ENCODE measurements around the gene ST3GAL4. TPM values are rescaled to one million over a fixed set of nuclear protein-coding genes. Genes with fewer than 3 reads are reported as not detected.

The ST3GAL4 gene
- total RNA-seq, 1 experiment from 2014 or later: 13.6 TPM

- H3K79me1 ChIP-seq (ENCODE audit: insufficient read depth, low read depth, low read length, poor library complexity, severe bottlenecking): no peaks in the 10 kb centered on the region
- WGBS (ENCODE audit: extremely low coverage, insufficient read length, low lambda C conversion rate): no CpG with 5 or more reads among the region's 52 CpGs
- no peak overlapping the region for H3K14ac ChIP-seq (ENCODE audit: insufficient read depth, low read length)
- no peak overlapping the region for H2AK5ac ChIP-seq (ENCODE audit: insufficient read length, low read length)
- H2BK15ac ChIP-seq (ENCODE audit: low read depth, low read length): no peak overlapping the region
- H4K91ac ChIP-seq (ENCODE audit: insufficient read length, low read depth, low read length): no peak overlapping the region
- no peak overlapping the region for H3K27ac ChIP-seq (ENCODE audit: insufficient read length, low read depth, low read length)
- H2AFZ ChIP-seq (ENCODE audit: low read length): no peak overlapping the region
- no peak overlapping the region for H2BK120ac ChIP-seq (ENCODE audit: low read depth, low read length, poor library complexity, severe bottlenecking)
- H3K9me3 ChIP-seq (ENCODE audit: control insufficient read depth, low read depth, low read length): no peaks in the 10 kb centered on the region
- H3K23ac ChIP-seq (ENCODE audit: insufficient read length, low read depth, low read length): no peak overlapping the region
- TF ChIP-seq CTCF (conservative IDR thresholded peaks at IDR 0.05): no peak
- no peaks in the 10 kb centered on the region for H3K23me2 ChIP-seq (ENCODE audit: insufficient read length, low read depth, low read length, poor library complexity, severe bottlenecking)
- Mint-ChIP-seq H3K4me1 (peaks cover 0 to 8% of the 10 kb centered on the region in 2 experiments; a peak in 2 of 4 replicates), H3K27ac (no peak overlapping the region; a peak in 1 of 7 replicates), H3K4me3 (no peak overlapping the region), H3K36me3 (ENCODE audit: insufficient read depth in 1 of 3, low read depth in 3 of 3) (peaks cover 0 to 4% (median 0%) of the 10 kb centered on the region in 3 experiments; a peak in 3 of 7 replicates), H3K27me3 (ENCODE audit: low read depth) (no peaks in the 10 kb centered on the region), H3K9me3 (no peaks in the 10 kb centered on the region)
- no peak overlapping the region for H3K4me2 ChIP-seq (ENCODE audit: insufficient read depth, insufficient read length, low read length)
- H3K18ac ChIP-seq (ENCODE audit: insufficient read length, low read depth, low read length): no peak overlapping the region
- no peak overlapping the region for H3T11ph ChIP-seq (ENCODE audit: low read length)
- H3K79me2 ChIP-seq (ENCODE audit: insufficient read depth, low read length): no peaks in the 10 kb centered on the region
- H4K8ac ChIP-seq (replicated peaks; ENCODE audit: insufficient read length, low read depth, low read length): no peak overlapping the region
- H2BK5ac ChIP-seq (ENCODE audit: insufficient read length, low read length): no peak overlapping the region
- no peak overlapping the region for H3K9ac ChIP-seq (ENCODE audit: extremely low read depth, insufficient read length, low read length)
- DNase-seq: peak; percentile 89
- no peak overlapping the region for H3K4ac ChIP-seq (ENCODE audit: low read depth, low read length)
- no peak overlapping the region for H2BK12ac ChIP-seq (ENCODE audit: insufficient read length, low read depth, low read length)
- H2BK20ac ChIP-seq (ENCODE audit: low read depth, low read length, poor library complexity, severe bottlenecking): no peak overlapping the region
- H3K4me1 ChIP-seq (ENCODE audit: insufficient read depth, low read length): no peaks in the 10 kb centered on the region
- no peaks in the 10 kb centered on the region for H4K20me1 ChIP-seq (ENCODE audit: control insufficient read depth, insufficient read depth, insufficient read length)
- H4K5ac ChIP-seq (ENCODE audit: insufficient read length, low read depth, low read length): no peak overlapping the region
- H3K56ac ChIP-seq (ENCODE audit: insufficient read length, low read depth, low read length): no peak overlapping the region
- H3K27me3 ChIP-seq (ENCODE audit: insufficient read depth, low read length): no peaks in the 10 kb centered on the region; the same call in 1 of the 2 replicates
These were observed 61.1 kb downstream of the ST3GAL4 start for GRCh38 chr11:126416542-126417090.

All from H9 (cell line).